GM12865 (cell line): ENCODE data around the gene P2RY12.

Source experiments
- DNase-seq: peaks from one replicate; pipeline ENCODE4 v3.0.0; 2010; ENCODE audit warnings: low read depth
- H3K4me3 ChIP-seq: 2 replicates; pipeline ENCODE4 v1.5.1; 2011; ENCODE audit warnings: mild to moderate bottlenecking, low read depth, low read length, control low read depth
- TF ChIP-seq, protein P1 (sequence below): IDR thresholded peaks from 2 replicates; pipeline ENCODE4 v1.5.1; 2011; ENCODE audit warnings: low read length, control low read depth, low read depth, inconsistent platforms; ENCODE audit not compliant: insufficient read depth; ENCODE audit errors: missing control alignments

The P2RY12 gene

DNA sequence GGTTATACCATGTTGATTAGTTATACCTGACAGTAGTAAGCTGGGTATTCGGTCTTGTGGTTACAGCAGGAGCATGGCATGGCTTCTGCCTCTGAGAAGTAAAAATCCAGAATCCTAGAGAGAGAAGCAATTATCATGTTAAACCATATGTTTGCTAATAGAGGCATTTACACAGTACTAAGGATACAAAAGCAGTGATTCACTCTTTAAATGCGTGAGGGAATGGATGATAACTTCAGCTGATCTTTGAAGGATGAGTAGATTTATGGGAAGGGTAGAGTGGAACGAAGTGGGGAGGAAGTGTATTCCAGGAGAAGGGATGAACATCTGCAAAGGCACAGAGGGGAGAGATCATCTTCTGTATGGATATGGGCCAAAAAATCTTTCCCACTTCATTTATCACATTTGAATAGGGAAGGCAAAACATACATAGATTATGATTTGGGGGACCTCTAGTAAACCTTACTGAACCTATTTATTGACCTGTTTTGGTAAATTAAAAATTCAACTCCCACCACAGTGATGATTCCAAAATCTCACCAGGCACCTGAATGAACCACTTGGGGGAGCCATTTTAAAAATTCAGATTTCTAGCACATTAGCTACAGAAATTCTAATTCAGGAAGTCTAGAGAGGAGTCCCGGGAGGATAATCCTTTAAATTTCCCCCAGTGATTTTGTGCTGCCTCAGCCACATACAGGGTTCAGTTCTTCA is 41.2 kb upstream of the P2RY12 start:
- no peak for DNase-seq
- H3K4me3 ChIP-seq: no peak overlapping the region
- TF ChIP-seq, protein P1, sequence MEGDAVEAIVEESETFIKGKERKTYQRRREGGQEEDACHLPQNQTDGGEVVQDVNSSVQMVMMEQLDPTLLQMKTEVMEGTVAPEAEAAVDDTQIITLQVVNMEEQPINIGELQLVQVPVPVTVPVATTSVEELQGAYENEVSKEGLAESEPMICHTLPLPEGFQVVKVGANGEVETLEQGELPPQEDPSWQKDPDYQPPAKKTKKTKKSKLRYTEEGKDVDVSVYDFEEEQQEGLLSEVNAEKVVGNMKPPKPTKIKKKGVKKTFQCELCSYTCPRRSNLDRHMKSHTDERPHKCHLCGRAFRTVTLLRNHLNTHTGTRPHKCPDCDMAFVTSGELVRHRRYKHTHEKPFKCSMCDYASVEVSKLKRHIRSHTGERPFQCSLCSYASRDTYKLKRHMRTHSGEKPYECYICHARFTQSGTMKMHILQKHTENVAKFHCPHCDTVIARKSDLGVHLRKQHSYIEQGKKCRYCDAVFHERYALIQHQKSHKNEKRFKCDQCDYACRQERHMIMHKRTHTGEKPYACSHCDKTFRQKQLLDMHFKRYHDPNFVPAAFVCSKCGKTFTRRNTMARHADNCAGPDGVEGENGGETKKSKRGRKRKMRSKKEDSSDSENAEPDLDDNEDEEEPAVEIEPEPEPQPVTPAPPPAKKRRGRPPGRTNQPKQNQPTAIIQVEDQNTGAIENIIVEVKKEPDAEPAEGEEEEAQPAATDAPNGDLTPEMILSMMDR: no peak

DNA sequence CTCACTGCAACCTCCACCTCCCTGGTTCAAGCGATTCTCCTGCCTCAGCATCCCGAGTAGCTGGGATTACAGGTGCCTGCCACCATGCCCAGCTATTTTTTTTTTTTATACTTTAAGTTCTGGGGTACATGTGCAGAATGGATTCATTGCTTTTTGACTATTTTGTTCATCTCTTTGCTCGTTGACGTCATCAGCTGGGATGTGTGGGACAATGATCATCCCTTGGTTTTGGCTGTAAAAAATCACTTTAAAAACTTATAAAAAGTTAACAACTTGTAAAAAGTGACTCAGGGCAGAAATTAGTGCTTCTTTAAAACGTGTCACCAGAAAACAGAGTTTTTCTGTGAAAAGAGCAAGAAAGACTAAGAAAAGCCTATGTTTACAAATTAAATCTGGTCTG is 38.5 kb upstream of the P2RY12 start:
- TF ChIP-seq, protein P1: no peak
- no peak overlapping the region for H3K4me3 ChIP-seq
- DNase-seq: no peak

DNA sequence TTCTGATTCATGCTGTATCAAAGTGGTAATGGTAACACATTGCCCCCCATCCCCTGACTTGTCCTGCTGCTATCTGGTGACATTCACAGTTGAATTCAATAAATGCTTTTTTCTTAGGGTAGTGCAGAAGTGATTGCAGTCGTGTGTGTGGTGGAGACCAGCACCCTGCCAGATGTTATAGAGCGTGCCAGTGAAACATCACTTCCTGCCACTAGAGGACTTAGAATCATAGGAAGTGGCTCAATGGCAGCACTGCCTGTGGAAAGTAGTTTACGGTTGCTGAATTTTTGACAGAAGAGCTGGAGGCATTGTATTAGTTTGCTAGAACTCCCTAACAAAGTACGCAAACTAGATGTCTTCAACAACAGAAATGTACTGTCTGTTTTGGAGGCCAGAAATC is 37.4 kb upstream of the P2RY12 start:
- no peak overlapping the region for H3K4me3 ChIP-seq
- peak; percentile 37 for DNase-seq
- TF ChIP-seq, protein P1: peak; percentile 11

DNA sequence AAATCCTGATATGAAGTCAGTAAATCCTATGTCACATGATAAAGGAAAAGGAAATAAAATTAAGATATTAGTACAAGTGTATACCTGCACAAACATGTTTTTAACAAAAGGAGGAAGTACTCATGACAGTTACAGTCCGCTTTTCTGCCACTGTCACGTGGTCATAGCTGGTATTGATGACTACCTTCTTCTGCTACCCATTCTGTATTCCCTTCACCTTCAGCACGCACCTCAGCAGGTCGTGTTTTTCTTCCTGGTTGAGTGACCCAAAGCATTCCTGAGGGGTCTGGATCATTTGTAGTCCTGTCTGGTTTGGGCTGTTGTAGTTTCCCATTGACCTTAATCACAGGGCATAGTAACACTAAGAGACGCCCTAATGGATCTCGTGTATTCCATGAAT is 35.3 kb upstream of the P2RY12 start:
- H3K4me3 ChIP-seq: no peak overlapping the region
- TF ChIP-seq, protein P1: no peak
- no peak for DNase-seq

DNA sequence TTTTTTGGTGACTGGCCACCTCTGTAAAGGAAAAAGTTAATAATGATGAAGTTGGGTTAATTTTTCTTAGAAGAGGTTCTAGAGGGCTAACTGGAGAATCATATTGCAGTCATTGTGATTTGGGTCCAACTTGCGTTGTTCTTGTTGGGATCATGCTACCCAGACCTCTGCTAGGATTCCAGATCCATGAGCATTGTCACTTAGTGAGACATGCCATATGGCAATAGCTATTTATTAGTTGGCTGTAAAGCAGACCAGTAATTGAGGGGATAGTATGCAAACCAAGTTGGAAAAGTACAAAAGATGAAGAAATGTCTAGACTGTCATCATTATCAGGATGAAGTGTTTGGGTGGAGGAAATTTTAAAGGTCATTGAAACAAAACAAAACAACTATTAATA is 30.7 kb upstream of the P2RY12 start:
- DNase-seq: no peak
- TF ChIP-seq, protein P1: no peak
- H3K4me3 ChIP-seq: no peak overlapping the region

DNA sequence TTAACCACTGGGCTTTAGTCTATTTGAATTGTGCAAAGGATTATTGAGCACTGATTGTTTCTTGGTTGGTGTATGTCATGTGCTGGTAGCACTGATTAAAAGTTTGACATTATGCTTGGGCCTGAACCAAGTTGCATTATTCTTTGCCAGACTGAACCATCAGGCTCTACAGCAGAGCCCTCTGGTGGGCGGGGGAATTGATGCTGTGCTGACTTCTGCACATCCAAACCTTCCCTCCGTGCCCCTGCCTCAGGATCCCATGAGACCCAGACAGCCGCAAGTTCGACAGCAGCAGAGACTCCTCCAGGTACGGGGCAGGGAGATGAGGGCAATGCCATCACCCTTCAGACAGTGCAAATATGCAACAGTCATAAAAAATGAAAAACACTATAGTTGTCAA is 28.4 kb upstream of the P2RY12 start:
- no peak for DNase-seq
- TF ChIP-seq, protein P1: no peak
- no peak overlapping the region for H3K4me3 ChIP-seq
